PC-9 (cell line): ENCODE data around the gene DRAXIN.

Experiments used
- EZH2 ChIP-seq: fragments of 200-600 bp; sonication (generic); IDR thresholded peaks from 2 replicates; pipeline ENCODE4 v1.8.0; 2017; ENCODE audit warnings: antibody characterized with exemption, low read depth
- TF ChIP-seq, protein P1 (sequence below): fragments of 200-600 bp; sonication (generic); conservative IDR thresholded peaks from 2 replicates; pipeline ENCODE4 v1.6.1; 2017; ENCODE audit warnings: mixed run types, antibody characterized with exemption, mild to moderate bottlenecking, moderate library complexity

DNA sequence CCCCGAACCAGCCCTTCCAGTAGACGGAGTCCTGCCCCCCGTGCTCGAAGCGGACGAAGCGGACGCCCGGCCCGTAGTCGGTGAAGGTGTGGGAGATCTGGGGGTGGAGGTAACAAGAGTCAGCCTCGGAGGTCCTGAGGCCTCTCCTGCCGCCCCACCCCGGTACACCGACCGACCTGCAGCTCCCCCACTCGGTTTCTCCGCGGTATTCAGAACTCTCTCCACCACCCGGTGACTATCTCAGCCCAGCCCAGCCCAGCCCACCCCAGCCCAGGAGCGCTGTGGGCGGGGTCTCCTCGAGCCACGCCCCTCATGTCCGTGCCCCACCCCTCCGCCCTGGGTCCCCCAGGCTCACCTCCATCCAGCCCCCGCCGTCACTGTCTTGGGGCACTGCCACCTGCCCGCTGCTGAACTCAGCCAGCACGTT lies 42.8 kb upstream of the DRAXIN start:
- TF ChIP-seq, protein P1, sequence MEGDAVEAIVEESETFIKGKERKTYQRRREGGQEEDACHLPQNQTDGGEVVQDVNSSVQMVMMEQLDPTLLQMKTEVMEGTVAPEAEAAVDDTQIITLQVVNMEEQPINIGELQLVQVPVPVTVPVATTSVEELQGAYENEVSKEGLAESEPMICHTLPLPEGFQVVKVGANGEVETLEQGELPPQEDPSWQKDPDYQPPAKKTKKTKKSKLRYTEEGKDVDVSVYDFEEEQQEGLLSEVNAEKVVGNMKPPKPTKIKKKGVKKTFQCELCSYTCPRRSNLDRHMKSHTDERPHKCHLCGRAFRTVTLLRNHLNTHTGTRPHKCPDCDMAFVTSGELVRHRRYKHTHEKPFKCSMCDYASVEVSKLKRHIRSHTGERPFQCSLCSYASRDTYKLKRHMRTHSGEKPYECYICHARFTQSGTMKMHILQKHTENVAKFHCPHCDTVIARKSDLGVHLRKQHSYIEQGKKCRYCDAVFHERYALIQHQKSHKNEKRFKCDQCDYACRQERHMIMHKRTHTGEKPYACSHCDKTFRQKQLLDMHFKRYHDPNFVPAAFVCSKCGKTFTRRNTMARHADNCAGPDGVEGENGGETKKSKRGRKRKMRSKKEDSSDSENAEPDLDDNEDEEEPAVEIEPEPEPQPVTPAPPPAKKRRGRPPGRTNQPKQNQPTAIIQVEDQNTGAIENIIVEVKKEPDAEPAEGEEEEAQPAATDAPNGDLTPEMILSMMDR: no peak
- no peak for TF ChIP-seq EZH2
